ENCODE data around the gene MYPOP.

MYPOP gene

DNA sequence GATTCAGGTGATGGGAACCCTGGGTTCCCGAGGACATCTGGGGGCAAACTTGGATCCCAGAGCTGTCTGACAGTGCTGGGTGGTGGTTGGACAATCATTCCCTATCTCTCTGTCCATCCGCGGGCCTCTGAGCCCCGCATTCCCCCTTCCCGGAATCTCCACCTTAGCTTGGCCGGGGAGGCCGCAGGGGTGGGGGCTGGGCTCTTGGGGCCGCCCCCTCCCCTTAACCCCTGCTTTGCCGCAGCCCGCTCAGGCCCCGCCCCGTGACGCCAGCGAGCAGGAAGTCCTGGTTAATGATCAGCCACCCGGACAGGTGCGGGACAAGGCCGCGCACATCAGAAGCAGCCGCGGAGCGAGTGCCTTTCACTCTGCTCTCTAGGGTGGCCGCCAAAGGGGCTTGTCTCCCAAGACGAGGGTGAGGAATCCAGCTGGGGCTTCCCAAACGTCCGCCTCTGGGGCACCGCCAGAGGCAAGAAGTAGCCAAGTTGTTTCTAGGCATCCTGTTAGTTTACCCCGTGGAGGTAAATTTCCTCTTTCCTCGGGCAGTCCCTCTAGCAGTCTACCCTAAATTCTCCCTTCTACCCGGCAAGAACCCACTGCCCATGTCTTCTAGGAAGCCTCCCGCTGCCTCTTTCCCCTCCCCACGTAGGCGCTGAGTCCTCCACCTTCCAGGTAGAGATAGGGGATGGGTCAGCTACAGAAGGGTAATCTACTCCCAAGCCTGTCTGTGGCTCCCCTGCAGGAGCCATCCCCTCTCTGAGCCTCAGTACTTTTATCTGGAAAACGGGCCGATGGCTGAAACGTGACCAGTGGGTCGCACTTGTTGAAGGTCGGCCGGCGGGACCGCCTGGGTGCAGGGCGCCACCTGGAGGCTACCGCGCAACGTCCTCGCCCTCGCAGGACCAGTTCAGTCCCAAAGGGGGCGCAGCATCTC lies 19.5 kb downstream of the MYPOP start:
- H3K4me3 ChIP-seq (ENCODE audit: low read depth, low read length) = peak overlapping the region; percentile 46
- peak; percentile 100 for TF ChIP-seq CTCF (IDR thresholded peaks at IDR 0.05; ENCODE audit: borderline replicate concordance, insufficient read depth, low read depth, low read length)

DNA sequence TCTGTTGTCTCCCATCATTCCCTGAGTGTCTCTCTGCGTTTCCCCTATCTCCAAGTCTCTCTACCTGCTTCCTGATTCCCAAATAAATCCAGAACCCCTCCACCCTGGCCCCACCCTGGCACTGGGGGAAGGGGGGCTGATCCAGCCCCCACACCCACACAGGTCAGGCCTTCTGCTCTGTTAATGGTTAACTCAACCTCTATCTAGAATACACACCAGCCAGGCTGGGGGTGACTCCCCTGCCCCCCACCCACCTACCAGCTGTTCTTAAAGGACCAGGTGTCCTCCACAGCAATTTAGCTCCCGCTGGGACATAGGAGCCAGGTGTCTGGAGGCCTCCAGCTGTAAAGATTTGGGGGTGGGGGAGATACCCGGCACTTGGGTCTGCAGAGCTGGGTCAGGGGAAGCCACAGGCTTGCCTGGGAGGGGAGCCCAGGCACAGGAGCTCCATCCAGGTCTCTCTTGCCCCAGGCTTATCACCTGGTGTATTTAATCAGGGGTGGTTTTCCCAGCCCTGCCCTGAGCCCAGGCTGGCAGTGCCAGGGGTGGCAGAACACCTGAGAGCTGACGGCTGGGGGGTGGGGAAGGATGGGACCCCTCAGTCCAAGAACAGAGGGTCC lies 20.4 kb downstream of the MYPOP start:
- H3K4me3 ChIP-seq (ENCODE audit: low read depth, low read length) = no peak overlapping the region

DNA sequence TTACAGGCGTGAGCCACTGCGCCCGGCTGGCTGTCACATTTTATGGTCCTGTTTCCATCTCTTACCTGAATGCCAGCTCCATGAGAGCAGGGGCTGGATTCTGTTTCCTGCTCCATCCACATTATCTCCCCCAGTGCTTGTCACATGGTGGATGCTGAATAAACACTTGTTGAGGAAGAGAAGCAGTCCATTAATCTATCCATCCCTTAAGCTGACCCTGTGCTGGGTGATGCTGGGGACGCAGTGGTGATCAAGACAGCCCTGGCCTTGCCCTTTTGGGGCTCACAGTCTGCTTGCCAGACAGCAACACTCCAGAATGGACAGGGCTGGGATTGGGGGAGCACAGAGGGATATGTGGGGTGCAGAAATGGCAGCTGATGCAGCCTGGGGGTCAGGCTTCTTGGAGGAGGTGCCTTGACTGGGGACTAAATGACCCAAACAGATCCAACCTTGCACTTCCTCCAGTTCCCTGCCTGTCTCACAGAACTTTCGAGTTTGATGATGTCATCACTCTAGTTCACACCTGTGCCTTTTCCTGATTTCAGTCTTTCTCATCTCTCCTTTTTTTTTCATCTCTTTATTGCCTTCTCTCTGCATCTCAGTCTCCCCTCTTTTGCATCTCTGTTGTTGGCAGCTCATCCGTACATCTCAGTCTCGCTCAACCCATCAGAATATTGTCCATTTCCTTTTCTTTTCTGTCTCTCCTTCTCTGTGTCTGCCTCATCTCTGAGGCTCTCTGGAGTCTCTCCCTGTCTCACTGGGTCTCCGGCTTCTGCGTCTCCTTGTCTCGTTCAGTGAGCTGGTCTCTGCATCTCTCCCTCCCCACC lies 21.1 kb downstream of the MYPOP start:
- no peak overlapping the region for H3K4me3 ChIP-seq (ENCODE audit: low read depth, low read length)
- TF ChIP-seq CTCF (IDR thresholded peaks at IDR 0.05; ENCODE audit: borderline replicate concordance, insufficient read depth, low read depth, low read length) = no peak

More for the DNA sequence above, 20.4 kb downstream of the MYPOP start:
- TF ChIP-seq CTCF (IDR thresholded peaks at IDR 0.05; ENCODE audit: borderline replicate concordance, insufficient read depth, low read depth, low read length) = no peak

GRCh38 chr19:45879971-45880370 lies 22.4 kb downstream of the MYPOP start:
- no peak for TF ChIP-seq CTCF (IDR thresholded peaks at IDR 0.05; ENCODE audit: borderline replicate concordance, insufficient read depth, low read depth, low read length)
- no peak overlapping the region for H3K4me3 ChIP-seq (ENCODE audit: low read depth, low read length)

DNA sequence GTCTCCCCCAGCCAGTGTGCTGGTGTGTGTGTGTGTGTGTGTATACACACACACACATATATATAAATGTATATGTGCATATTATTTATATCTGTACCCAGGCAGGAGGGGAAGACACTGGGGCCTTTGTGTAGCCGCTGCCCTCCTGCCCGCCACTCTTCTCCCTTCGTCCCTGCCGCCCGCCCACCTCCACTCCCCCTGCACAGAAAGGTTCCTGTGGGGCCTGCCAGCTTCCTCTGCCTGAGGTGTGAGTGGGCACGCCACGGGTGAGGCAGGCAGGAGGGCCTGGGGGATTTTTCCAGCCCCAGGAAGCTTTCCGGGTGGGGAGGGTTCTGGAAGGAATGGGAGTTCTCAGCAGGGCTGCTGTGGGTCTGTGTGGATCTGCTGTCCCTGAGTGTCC lies 23.4 kb downstream of the MYPOP start:
- no peak overlapping the region for H3K4me3 ChIP-seq (ENCODE audit: low read depth, low read length)
- no peak for TF ChIP-seq CTCF (IDR thresholded peaks at IDR 0.05; ENCODE audit: borderline replicate concordance, insufficient read depth, low read depth, low read length)

GRCh38 chr19:45878043-45878794 lies 24.2 kb downstream of the MYPOP start:
- no peak overlapping the region for H3K4me3 ChIP-seq (ENCODE audit: low read depth, low read length)

More at GRCh38 chr19:45878043-45878794, 24.2 kb downstream of the MYPOP start:
- no peak for TF ChIP-seq CTCF (IDR thresholded peaks at IDR 0.05; ENCODE audit: borderline replicate concordance, insufficient read depth, low read depth, low read length)

Measured in GM12875 (cell line).